GM12878 (cell line): ENCODE results near the gene CDO1. TPM values are rescaled to one million over a fixed set of nuclear protein-coding genes. Genes with fewer than 3 reads are reported as not detected.

Experiments
- ATAC-seq: fragments of 200-7000 bp; cut with Tn5 transposase; 3 replicates; pipeline ENCODE4 v1.9.1; 2020; ENCODE audit warnings: mild to moderate bottlenecking, moderate library complexity
- BruUV-seq: library from RNA; stranded (reverse); fragments of 400-500 nt; replicated peaks from 2 replicates; lab custom pipeline; 2021; lab: Mats Ljungman, UMichigan
- CTCF ChIA-PET: fragments of 300-600 bp; sonication (Branson Sonifier 250); formaldehyde crosslinking; extraction: SDS; loops from one replicate; lab custom pipeline; 2021; ENCODE audit warnings: inconsistent platforms; lab: Yijun Ruan, JAX
- POLR2A ChIA-PET: fragments of 350-600 bp; formaldehyde crosslinking; extraction: SDS; loops from one replicate; lab custom pipeline; 2021; ENCODE audit warnings: inconsistent platforms; lab: Charles Lee
- RAD21 ChIA-PET: fragments of 300-600 bp; sonication (Branson Sonifier 250); formaldehyde crosslinking; loops from one replicate; lab custom pipeline; 2023; ENCODE audit warnings: antibody characterized with exemption; ENCODE audit not compliant: unreplicated experiment; lab: Charles Lee
- SMC1A ChIA-PET: fragments of 300-600 bp; sonication (Branson Sonifier 250); formaldehyde crosslinking; loops from one replicate; lab custom pipeline; 2023; ENCODE audit not compliant: unreplicated experiment, uncharacterized antibody; lab: Charles Lee
- DNase-seq: peaks from one replicate; pipeline ENCODE4 v3.0.0-alpha.2; 2011; ENCODE audit warnings: low read depth, low spot score
- FAIRE-seq: peaks from 3 replicates; lab custom pipeline; 2011; peaks lifted over from hg19 to GRCh38; lab: Jason Lieb, UNC
- H2AFZ ChIP-seq: 2 replicates; pipeline ENCODE4 v1.6.0; 2011; ENCODE audit warnings: low read depth, low read length, control low read depth; ENCODE audit not compliant: control insufficient read depth
- H3K27ac ChIP-seq: 2 replicates; pipeline ENCODE4 v1.5.1; 2011; ENCODE audit warnings: control low read depth; ENCODE audit not compliant: control insufficient read depth, insufficient read depth
- H3K27me3 ChIP-seq, 2 experiments: replicated peaks in 1 of 2; 2 replicates each; pipeline versions ENCODE4 v1.6.0 to v1.6.1; 2011; ENCODE audit warnings: low read length in 1 of 2; ENCODE audit not compliant: control insufficient read depth in 2 of 2, insufficient read depth in 2 of 2
- H3K36me3 ChIP-seq, 2 experiments: 2 replicates each; pipeline ENCODE4 v1.5.1; 2011; ENCODE audit warnings: low read length in 1 of 2; ENCODE audit not compliant: control insufficient read depth in 2 of 2, insufficient read depth in 2 of 2
- H3K4me1 ChIP-seq: 2 replicates; pipeline ENCODE4 v1.6.1; 2011; ENCODE audit warnings: mild to moderate bottlenecking, low read length, moderate library complexity, mixed read lengths; ENCODE audit not compliant: control insufficient read depth, insufficient read depth
- H3K4me2 ChIP-seq: 2 replicates; pipeline ENCODE4 v1.6.0; 2011; ENCODE audit warnings: control low read depth; ENCODE audit not compliant: control insufficient read depth, insufficient read depth
- H3K4me3 ChIP-seq: fragments of 200-600 bp; sonication (generic); 2 replicates; pipeline ENCODE4 v1.5.1; 2016
- H3K79me2 ChIP-seq: 2 replicates; pipeline ENCODE4 v1.6.0; 2011; ENCODE audit warnings: low read length; ENCODE audit not compliant: control insufficient read depth, insufficient read depth
- H3K9ac ChIP-seq: 2 replicates; pipeline ENCODE4 v1.8.0; 2011; ENCODE audit warnings: low read length, control low read depth, mixed read lengths; ENCODE audit not compliant: control insufficient read depth, insufficient read depth
- H3K9me3 ChIP-seq: replicated peaks from 3 replicates; pipeline ENCODE4 v1.5.1; 2011; ENCODE audit warnings: mild to moderate bottlenecking, low read length; ENCODE audit not compliant: control insufficient read depth, insufficient read depth
- H4K20me1 ChIP-seq: 2 replicates; pipeline ENCODE4 v1.6.0; 2011; ENCODE audit not compliant: control insufficient read depth, insufficient read depth
- DPF2 ChIP-seq: fragments of 450-650 bp; IDR thresholded peaks from 2 replicates; pipeline ENCODE4 v1.6.1; 2017; ENCODE audit warnings: mild to moderate bottlenecking
- POU2F2 ChIP-seq: IDR thresholded peaks from 3 replicates; pipeline ENCODE4 v1.6.1; 2011; ENCODE audit warnings: low read depth, mild to moderate bottlenecking, low read length, borderline replicate concordance
- PRDM15 ChIP-seq: fragments of 450-650 bp; formaldehyde crosslinking; IDR thresholded peaks from 2 replicates; pipeline ENCODE4 v1.4.0; 2020; ENCODE audit warnings: mild to moderate bottlenecking, moderate library complexity
- SKIL ChIP-seq: fragments of 450-650 bp; IDR thresholded peaks from 2 replicates; pipeline ENCODE4 v1.6.1; 2017; ENCODE audit warnings: mild to moderate bottlenecking, low read depth, inconsistent platforms; ENCODE audit not compliant: poor library complexity, severe bottlenecking
- SMAD5 ChIP-seq: IDR thresholded peaks from 2 replicates; pipeline ENCODE4 v1.6.1; 2016; ENCODE audit warnings: antibody characterized with exemption, low read depth
- ZNF384 ChIP-seq: IDR thresholded peaks from 2 replicates; pipeline ENCODE4 v1.6.1; 2012; ENCODE audit warnings: low read depth, mild to moderate bottlenecking, low read length, improper control_type of control experiment, borderline replicate concordance
- whole genome bisulfite sequencing: methylation state at CpG from one replicate; pipeline ENCODE4 v1.1.6; 2016; ENCODE audit warnings: low lambda C conversion rate; ENCODE audit not compliant: insufficient replicate concordance, insufficient coverage; ENCODE audit errors: missing lambda C conversion rate; 5-methylcytosine and 5-hydroxymethylcytosine counted together
- in situ Hi-C: fragments of 300-500 bp; cut with MboI; formaldehyde crosslinking; loops from 9 replicates; pipeline ENCODE4 v1.14.3; 2018; ENCODE audit warnings: mixed read lengths
- intact Hi-C: fragments of 100-400 bp; cut with micrococcal nuclease; formaldehyde crosslinking; loops from one replicate; pipeline ENCODE4 v1.14.2; 2022; ENCODE audit not compliant: unreplicated experiment
- polyA plus RNA-seq, 11 experiments: library from polyadenylated mRNA; depleted of rRNA in 4 of 11; unstranded in 6 of 11; stranded (reverse) in 5 of 11; fragments of >200 nt; fragmentation: Nextera tagmentation in 4 of 11; fragmentation: Illumina TruSeq in 1 of 11; extraction: Ambion mirVana in 4 of 11; extraction: Trizol in 1 of 11; gene quantifications; 1 replicate in 1 of 11; 2 replicates in 10 of 11; pipeline versions ENCODE4 v1.2.1 to v1.2.3, GENCODE V29; 2011 to 2016; ENCODE audit warnings: inconsistent platforms in 2 of 11, missing spikeins in 2 of 11, low read depth in 1 of 11
- total RNA-seq, 4 experiments: library from RNA; depleted of rRNA in 3 of 4; stranded (reverse); fragments of >200 nt in 3 of 4; fragmentation: Illumina TruSeq in 1 of 4; extraction: Trizol in 1 of 4; gene quantifications; 2 replicates each; pipeline versions ENCODE4 v1.2.1 to v1.2.3, GENCODE V29; 2013 to 2021

Gene CDO1
- total and polyA plus RNA-seq, 10 of the 15 experiments (the other 5 are each of a cell fraction or from before 2014, with no cell fraction given) = 0.05 TPM; not detected in 9

GRCh38 chr5:115849258-115849798 is 32.9 kb upstream of the CDO1 start:
- no peak for FAIRE-seq
- TF ChIP-seq SMAD5 (no peak), POU2F2 (no peak), SKIL (no peak), PRDM15 (CRISPR knock-in tag) (no peak), ZNF384 (no peak), DPF2 (no peak)
- Histone ChIP-seq H3K79me2 (peaks cover 87% of the 10 kb centered on the region), H3K36me3 (no peaks in the 10 kb centered on the region; a peak in 1 of 4 replicates), H3K27ac (no peak overlapping the region), H3K4me1 (peaks cover 14% of the 10 kb centered on the region; the same call in 1 of the 2 replicates), H4K20me1 (peaks cover 5% of the 10 kb centered on the region; the same call in 1 of the 2 replicates), H2AFZ (no peak overlapping the region), H3K4me2 (no peak overlapping the region), H3K27me3 (no peaks in the 10 kb centered on the region), H3K9ac (no peak overlapping the region), H3K4me3 (no peak overlapping the region), H3K9me3 (peaks cover 2% of the 10 kb centered on the region; the same call in 2 of the 3 replicates)
- 97% methylated on average over 3 of the region's 3 CpGs for WGBS
- ChIA-PET SMC1A (interaction anchor here (1.0 kb wide), 1 partner anchor 33 kb away, joined by 3 read pairs; no protein-coding TSS in a partner anchor), RAD21 (interaction anchor here (1.0 kb wide), 1 partner anchor 227 kb away, joined by 4 read pairs; no protein-coding TSS in a partner anchor), CTCF (no interaction called here), POLR2A (interaction anchor here (1.3 kb wide), 1 partner anchor 9 kb away, joined by 3 read pairs; the partner anchor contains the start of gene ATG12)
- DNase-seq = no peak
- no TSS peak for BruUV-seq
- no peak; the same call in 2 of the 3 replicates for ATAC-seq
- in situ Hi-C loops (loop anchor here (25.0 kb wide), 1 partner anchor 213 kb away; no protein-coding TSS in a partner anchor), intact Hi-C loops (loop anchor here (10.0 kb wide), 1 partner anchor 1415 kb away; no protein-coding TSS in a partner anchor)
